GM12875 (cell line): ENCODE results near the gene RANBP6.
A peak's percentile ranks its signal among the peaks of the same experiment; 100 is the strongest.
"Not testable (repeated sequence)": the region's sequence is repeated elsewhere in the genome, so short reads cannot be mapped to it uniquely, and the experiment has no call there.

Source experiments
- H3K4me3 ChIP-seq: one replicate; pipeline ENCODE4 v1.5.1; 2011; ENCODE audit warnings: low read depth, low read length, control low read depth
- TF ChIP-seq, protein P1 (sequence below): IDR thresholded peaks from 2 replicates; pipeline ENCODE4 v1.5.1; 2011; ENCODE audit warnings: low read depth, mild to moderate bottlenecking, control low read depth, inconsistent platforms, low read length, moderate library complexity, borderline replicate concordance; ENCODE audit not compliant: insufficient read depth

Gene RANBP6

DNA sequence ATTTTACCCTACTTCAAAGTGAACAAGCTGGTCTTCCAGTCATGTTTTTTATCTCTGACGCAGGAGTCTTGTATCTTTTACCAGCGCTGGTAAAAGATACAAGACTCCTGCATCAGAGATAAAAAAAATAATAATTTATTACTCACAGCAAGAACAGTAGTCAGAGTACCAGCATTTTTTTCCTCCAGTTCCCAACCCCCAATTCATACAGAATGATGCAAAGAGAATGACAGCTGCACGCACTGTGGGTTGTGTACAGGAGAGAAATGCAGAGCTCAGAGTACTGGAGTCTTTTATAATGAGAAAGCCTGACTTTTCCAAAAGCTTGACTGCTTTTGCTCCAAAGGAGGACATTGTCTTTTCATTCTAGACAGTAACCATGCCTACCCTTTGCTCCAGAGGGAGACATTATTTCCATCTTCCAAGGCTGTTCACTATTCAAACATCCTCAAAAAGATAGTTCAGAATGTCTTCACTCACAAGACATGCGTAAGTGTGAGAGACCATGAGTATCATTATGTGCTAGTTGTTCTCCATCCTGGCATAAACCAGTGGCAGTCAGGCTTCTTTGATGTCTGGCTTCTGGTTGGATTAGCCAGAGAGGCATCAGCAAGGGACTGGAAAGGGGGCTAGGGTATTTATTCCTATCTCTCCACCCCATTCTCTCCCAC lies 14.3 kb upstream of the RANBP6 start:
- no peak overlapping the region for H3K4me3 ChIP-seq
- TF ChIP-seq, protein P1, sequence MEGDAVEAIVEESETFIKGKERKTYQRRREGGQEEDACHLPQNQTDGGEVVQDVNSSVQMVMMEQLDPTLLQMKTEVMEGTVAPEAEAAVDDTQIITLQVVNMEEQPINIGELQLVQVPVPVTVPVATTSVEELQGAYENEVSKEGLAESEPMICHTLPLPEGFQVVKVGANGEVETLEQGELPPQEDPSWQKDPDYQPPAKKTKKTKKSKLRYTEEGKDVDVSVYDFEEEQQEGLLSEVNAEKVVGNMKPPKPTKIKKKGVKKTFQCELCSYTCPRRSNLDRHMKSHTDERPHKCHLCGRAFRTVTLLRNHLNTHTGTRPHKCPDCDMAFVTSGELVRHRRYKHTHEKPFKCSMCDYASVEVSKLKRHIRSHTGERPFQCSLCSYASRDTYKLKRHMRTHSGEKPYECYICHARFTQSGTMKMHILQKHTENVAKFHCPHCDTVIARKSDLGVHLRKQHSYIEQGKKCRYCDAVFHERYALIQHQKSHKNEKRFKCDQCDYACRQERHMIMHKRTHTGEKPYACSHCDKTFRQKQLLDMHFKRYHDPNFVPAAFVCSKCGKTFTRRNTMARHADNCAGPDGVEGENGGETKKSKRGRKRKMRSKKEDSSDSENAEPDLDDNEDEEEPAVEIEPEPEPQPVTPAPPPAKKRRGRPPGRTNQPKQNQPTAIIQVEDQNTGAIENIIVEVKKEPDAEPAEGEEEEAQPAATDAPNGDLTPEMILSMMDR = no peak

DNA sequence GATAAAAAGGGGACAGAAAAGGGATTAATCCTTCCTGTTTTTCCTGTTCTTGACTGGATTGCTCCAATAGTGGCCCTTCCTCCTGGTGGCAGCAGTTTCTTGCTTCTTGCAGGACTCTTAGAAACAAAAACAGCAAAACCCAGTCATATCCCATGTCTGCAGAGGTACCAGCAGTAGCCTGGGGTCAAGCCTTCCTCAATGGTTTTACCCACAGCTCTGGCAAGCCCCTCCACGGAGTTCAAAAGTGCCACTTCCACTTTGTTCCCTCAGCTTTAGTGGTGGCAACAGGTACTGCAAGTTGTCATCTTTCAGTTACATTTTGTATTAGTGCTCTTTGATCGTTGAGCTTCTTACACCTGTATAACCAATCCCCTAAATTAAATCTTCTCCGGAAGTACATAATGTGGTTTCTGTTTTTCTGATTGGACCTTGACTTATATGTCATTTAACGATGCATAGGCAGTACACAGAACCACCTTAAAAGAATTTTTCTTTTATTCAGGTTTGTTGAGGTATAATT lies 8.7 kb upstream of the RANBP6 start:
- TF ChIP-seq, protein P1 = peak; percentile 57
- H3K4me3 ChIP-seq = no peak overlapping the region

DNA sequence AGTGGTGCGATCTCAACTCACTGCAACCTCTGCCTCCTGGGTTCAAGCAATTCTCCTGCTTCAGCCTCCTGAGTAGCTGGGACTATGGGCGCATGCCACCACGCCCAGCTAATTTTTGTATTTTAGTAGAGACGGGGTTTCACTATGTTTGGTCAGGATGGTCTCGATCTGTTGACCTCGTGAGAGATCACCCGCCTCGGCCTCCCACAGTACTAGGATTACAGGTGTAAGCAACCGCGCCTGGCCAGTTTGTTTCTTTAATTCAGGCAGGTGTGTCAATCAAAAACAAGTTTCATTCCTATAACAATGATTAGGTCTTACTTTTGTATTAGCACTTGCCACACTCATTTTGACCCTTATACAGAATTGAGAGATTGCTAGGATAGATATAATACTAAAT lies 1.6 kb upstream of the RANBP6 start:
- H3K4me3 ChIP-seq = not testable (repeated sequence)

DNA sequence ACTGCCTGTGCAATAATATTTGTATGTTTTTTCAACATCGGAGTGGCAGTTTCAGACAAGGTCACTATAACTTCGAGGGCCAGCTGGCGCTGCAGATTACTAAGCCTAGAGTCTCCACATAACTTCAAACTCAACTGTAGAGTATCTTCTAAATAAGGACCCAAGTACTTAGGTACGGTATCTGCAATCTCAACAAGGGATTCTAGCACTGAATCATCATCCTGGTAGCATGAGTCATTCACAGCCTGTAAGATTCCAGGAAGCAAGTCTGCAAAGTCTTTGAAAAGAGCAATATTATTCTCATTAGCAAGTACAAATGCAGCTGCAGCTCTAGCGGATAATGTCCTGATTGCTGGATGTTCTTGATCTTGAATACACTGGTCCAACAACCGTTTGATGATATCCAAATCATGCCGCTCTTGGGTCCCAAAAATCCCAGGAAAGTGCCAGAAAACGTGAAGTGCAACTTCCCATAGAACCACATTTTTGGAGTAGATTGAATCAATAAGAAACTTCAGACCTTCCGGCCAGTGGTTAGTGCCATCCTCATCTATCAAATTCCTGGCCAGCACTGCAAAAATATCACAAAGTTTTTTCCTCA lies 654 bp downstream of the RANBP6 start:
- TF ChIP-seq, protein P1 = no peak
- H3K4me3 ChIP-seq = peak overlapping the region; percentile 66

DNA sequence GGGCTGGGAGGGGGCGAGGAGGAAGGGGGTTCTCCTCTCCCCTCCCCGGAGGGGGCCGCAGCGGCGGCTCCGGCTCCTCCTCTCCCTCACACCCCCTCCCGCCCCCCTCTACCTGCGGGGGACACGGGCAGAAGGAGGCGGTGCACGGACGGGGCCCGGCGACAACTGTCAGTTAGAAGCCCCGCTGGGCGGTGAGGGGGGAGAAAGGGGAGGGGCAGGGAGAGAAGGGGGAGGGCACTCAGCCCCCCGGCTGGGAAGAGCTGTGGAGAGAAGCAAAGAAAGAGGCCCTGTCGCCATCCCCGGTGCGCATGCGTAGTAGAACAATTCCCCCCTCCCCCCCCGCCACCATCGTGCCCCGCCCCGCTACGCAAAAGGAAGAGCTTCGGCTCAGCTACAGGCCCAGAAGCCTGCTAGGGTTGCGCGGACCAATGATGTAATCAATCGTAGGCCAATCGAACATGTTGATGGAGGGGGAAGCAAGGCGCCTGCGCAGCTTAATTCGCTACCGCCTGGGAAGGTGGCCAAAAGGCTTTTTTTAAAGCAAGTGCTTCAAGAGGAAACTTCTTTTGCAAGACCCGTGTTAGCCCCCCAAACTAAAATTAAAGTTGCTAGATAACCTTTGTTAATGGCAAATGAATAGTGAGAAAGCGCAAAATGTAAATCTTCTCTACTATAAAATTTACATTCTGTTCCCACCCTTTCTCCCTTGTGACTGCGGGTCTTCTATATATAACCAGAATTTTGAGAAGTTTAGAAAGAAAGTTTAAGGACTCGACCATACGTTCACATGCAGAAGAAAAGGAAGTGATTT lies 7.0 kb downstream of the RANBP6 start:
- TF ChIP-seq, protein P1 = no peak
- peak overlapping the region; percentile 88 for H3K4me3 ChIP-seq

DNA sequence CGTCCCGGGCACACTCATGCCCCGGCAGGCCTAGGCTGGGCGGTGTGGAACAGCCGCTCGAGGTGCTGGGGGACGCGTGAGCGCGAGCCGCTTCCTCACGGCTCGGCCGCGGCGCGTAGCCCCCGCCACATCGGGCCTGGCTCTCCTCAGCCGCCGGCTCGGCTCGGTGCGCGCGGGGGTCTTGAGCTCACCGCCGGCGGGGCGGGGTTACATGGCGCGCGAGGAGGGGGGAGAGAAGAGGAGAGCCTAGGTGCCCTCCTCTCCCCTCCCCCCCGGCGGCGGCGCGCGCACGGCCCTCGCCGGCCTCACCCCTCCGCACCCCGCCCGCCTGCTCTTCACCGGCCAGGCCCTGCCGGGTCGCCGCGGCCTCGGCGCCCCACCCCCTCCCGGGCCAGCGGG lies 7.7 kb downstream of the RANBP6 start:
- H3K4me3 ChIP-seq = peak overlapping the region; percentile 88
- TF ChIP-seq, protein P1 = no peak

DNA sequence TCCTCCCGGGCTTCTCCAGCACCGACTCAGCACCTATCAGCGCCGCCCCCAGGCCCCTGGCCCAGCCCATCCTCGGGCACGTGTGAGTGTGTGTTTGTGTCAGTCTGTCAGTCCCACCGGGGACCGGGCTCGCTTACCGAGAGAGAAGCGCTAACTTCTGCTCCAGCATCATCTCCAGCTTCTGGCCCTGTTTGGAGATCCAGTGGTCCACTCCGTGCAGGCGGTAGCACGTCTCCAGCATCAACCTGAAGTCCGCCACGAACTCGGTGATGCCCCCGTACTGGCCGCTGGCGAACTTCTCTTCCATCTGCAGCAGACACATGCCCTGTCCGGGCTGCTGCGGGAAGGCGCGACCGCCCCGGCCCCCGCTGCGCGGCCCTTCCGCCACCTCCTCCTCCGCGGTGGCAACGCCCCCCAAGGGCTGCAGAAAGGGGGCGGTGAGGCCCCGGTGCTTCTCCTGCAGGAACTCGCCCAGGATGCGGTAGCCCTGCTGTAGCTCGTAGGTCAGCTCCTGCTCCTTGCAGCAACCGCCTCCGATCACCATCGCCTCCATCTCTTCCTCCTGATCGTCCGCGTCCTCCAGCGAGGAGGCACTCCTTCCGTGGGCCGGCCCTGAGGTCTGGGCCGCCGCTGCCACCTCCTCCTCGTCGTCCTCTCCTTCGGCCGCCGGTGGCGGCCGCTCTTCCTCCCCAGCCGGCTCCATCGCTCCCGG lies 8.2 kb downstream of the RANBP6 start:
- TF ChIP-seq, protein P1 = no peak
- peak overlapping the region; percentile 88 for H3K4me3 ChIP-seq
